GM12892 (cell line): ENCODE measurements around the gene ITPR1.
A peak's percentile ranks its signal among the peaks of the same experiment; 100 is the strongest.

ENCODE experiments used
- DNase-seq: peaks from one replicate; pipeline ENCODE4 v3.0.0; 2011; ENCODE audit not compliant: insufficient read length
- FAIRE-seq: peaks from 2 replicates; lab custom pipeline; 2011; peaks lifted over from hg19 to GRCh38; lab: Jason Lieb, UNC
- POLR2A ChIP-seq: IDR thresholded peaks from 2 replicates; pipeline ENCODE4 v1.6.1; 2011; ENCODE audit warnings: low read depth, low read length, control low read depth
- POLR2AphosphoS5 ChIP-seq: IDR thresholded peaks from 2 replicates; pipeline ENCODE4 v1.6.1; 2011; ENCODE audit warnings: low read depth, low read length, control low read depth
- TAF1 ChIP-seq: IDR thresholded peaks from 2 replicates; pipeline ENCODE4 v1.6.1; 2011; ENCODE audit warnings: low read depth, mild to moderate bottlenecking, control low read depth, low read length, borderline replicate concordance

The ITPR1 gene

GRCh38 chr3:4571690-4572334 is 78.7 kb downstream of the ITPR1 start:
- peak; percentile 70 for FAIRE-seq
- DNase-seq = no peak
- no peak for TF ChIP-seq POLR2A
- no peak for TF ChIP-seq POLR2AphosphoS5
- TF ChIP-seq TAF1 = no peak

GRCh38 chr3:4573153-4573552 is 80.0 kb downstream of the ITPR1 start:
- no peak for FAIRE-seq
- no peak for DNase-seq
- TF ChIP-seq TAF1 (no peak), POLR2AphosphoS5 (no peak), POLR2A (no peak)

DNA sequence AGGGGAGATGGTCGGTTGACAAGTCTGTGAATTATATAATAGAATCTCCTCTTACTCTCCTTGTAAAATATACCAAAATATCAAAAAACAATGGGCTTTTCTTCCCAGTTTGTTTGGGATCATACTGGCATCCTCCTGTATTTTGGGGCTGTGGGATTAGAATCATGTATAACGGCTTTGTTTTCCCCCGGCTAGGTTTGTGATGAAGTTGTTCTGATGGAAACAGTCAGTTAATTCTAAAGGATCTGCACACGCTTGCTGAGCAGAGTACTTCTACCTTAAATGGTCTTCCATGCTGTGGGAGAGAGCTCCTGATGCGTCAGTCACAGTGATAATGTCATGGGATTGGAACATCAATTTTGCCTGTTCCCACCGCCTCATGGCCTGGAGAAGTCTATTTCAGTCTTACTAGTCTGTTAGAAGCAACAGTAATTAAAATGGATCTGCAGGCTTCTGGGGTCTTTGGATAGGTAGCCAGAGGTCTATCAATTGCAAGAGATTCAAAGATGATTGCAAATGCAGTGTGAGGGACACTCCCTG is 81.3 kb downstream of the ITPR1 start:
- DNase-seq = no peak
- no peak for FAIRE-seq
- no peak for TF ChIP-seq POLR2AphosphoS5
- TF ChIP-seq POLR2A = no peak
- TF ChIP-seq TAF1 = no peak

- DNase-seq (no peak), FAIRE-seq (no peak)
- TF ChIP-seq POLR2A (no peak), POLR2AphosphoS5 (no peak), TAF1 (no peak)
Measured at GRCh38 chr3:4575381-4575780, 82.2 kb downstream of the ITPR1 start.

DNA sequence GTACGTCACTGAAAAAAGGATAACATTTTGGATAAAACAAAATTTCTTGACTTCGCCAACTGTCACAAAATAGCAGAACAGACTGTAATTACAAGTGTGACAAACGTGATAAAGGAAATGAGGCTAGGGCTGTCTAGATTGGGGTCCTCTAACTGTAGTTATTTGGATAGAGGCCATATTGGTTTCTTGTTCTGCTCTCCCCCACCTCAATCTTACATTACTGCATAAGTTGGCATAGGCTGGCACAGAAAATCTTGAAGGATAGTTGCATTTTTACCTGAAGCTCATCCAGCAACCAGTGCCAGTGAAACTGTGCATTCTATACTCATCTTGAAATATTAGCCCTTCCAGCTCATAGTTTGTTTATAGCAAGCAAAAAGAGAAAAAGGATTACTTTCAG is 84.6 kb downstream of the ITPR1 start:
- no peak for DNase-seq
- TF ChIP-seq POLR2A (no peak), POLR2AphosphoS5 (no peak), TAF1 (no peak)
- FAIRE-seq = no peak

GRCh38 chr3:4580346-4581123 is 87.4 kb downstream of the ITPR1 start:
- FAIRE-seq (no peak), DNase-seq (no peak)
- no peak for TF ChIP-seq POLR2A
- TF ChIP-seq POLR2AphosphoS5 = no peak
- no peak for TF ChIP-seq TAF1

GRCh38 chr3:4581124-4581424 is 87.9 kb downstream of the ITPR1 start:
- FAIRE-seq (no peak), DNase-seq (no peak)
- TF ChIP-seq POLR2AphosphoS5 (no peak), POLR2A (no peak), TAF1 (no peak)

- no peak for TF ChIP-seq TAF1
- no peak for TF ChIP-seq POLR2A
- TF ChIP-seq POLR2AphosphoS5 = no peak
- no peak for DNase-seq
- FAIRE-seq = no peak
Measured at GRCh38 chr3:4581498-4581897, 88.3 kb downstream of the ITPR1 start.

- no peak for TF ChIP-seq POLR2A
- no peak for TF ChIP-seq POLR2AphosphoS5
- no peak for TF ChIP-seq TAF1
- FAIRE-seq (no peak), DNase-seq (no peak)
Measured at GRCh38 chr3:4581920-4582611, 88.9 kb downstream of the ITPR1 start.

GRCh38 chr3:4582624-4583023 is 89.5 kb downstream of the ITPR1 start:
- FAIRE-seq = peak; percentile 42
- TF ChIP-seq POLR2AphosphoS5 = no peak
- no peak for TF ChIP-seq POLR2A
- TF ChIP-seq TAF1 = no peak
- no peak for DNase-seq

- DNase-seq (no peak), FAIRE-seq (no peak)
- TF ChIP-seq POLR2AphosphoS5 (no peak), POLR2A (no peak), TAF1 (no peak)
Measured at GRCh38 chr3:4583416-4583815, 90.3 kb downstream of the ITPR1 start.
